Superior temporal gyrus (tissue), 1 donor: ENCODE measurements around the gene GTSE1.

Source experiments
- DNase-seq: peaks from one replicate; pipeline ENCODE4 v3.0.0-alpha.2; 2016; ENCODE audit errors: extremely low spot score

Gene GTSE1

DNA sequence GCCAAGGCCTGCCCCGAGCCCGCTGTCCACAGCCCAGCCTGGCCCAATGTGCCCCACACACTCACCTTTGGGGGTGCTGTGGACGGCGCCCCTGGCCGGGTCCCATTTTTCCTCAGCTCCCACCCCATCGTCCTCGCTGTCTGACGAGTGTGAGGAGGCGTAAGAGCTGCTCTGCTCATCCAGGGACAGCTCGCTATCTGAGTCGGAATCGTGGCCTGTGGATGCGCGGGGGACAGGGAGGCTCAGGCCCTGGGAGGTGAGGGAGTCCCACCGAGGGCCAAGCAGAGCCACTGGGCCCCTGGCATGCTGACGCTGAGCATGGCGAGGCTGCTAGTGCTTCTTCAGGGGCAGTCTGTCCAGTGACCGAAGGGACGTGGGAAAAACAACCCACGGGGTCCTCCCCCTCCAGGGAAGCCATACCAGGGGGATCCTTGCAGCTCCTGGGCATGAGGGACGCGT lies 68.5 kb downstream of the GTSE1 start:
- DNase-seq: no peak

DNA sequence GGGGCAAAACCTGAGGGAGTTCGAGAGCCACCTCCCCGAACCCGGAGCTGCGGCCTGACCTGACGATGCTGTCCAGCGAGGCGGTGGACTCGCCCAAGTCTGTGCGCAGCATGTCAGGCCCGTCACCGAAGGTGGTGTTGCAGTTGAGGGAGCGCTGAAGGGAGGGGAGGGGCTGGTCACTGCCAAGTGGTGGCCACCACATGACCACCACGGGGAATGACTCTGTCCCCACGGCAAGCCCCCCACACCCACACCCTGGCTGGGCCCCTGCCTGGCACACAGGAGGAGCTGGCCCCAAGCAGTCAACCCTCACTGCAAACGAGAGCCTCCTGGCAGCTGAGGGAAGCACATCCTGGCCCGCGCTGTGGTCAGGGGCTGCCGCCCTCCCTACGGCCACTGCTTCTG lies 69.7 kb downstream of the GTSE1 start:
- DNase-seq: no peak

DNA sequence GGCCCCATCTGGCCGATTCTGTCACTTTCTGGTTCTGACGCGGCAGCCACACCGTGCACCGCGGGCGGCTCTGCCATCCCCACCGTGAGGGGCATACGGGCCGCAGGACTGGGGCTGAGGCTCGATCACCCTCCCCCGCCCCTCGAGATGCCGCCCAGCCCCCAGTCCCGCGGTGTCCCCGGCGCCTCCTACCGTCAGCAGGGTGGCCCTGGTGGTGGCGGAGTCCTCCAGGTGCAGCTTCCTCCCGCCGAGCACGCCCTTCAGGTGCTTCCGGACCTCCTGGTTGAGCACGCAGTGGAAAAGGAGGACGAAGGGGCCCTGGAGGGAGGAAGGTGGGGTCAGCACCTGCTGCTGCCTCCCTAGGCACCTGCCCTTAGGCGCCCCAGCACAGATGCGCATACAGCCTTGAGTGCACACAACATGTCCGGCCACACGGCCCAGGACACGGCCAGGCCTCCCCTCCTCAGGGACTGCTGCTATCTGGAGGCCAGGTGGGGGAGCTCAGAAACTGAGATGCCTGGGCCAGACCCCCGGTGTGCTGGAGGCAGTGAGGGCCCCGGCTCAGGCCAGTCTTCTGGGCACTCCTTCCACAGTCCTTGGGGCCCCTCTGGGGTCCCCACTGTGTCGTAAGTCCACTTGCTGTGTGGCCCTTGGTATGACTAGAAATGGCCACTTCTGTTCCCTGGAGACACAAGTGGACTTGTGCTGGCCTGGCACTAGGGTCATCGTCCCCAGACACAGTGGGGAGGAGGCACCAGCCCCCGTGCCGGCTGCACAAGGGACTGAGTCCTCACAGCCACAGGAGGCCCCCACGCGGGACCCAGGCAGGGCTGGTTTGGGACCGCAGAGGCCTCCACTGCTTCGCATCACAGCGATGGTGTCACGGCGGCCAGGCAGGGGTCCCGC lies 70.4 kb downstream of the GTSE1 start:
- DNase-seq: no peak

DNA sequence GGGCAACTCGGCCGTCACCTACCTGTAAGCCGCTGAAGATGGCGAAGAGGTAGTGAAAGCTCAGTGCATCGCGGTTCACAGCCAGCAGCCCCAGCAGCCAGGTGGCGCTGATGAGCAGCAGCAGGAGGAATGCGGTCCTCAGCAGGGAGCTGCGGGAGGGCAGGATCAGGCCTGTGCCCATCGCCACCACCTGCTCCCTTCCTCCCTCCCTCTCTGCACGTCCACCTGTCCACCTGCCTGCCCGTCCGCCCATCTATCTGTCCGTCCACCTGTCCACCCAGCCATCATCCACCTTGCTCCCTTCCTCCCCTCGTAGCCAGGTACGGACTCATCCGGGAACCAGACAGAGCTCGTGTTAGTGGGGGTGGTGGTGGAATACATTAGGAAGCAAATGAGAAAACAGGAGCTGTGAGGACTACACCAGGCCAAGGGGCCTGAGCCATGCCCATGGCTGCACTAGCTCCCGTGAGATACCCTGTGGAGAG lies 71.1 kb downstream of the GTSE1 start:
- DNase-seq: no peak

DNA sequence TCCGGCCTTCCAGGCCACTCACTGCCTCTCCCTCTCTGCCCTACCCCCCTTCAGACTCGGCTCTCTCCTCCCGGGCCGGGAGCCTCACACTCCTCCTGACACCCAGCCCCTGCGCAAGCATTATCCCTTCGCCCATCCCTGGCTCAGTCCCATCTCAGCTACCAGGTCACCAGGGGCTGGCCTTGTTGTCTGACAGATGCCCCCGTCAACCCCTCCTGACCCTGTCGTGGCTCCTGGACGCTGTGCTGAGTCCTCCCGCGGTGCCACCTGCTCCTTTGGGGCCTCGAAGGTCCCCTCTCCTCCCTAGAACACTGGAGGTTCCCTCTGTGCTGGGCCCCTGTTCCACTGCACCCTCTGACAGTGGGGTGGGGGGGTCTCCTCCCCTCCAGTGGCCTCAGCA lies 71.8 kb downstream of the GTSE1 start:
- no peak for DNase-seq

DNA sequence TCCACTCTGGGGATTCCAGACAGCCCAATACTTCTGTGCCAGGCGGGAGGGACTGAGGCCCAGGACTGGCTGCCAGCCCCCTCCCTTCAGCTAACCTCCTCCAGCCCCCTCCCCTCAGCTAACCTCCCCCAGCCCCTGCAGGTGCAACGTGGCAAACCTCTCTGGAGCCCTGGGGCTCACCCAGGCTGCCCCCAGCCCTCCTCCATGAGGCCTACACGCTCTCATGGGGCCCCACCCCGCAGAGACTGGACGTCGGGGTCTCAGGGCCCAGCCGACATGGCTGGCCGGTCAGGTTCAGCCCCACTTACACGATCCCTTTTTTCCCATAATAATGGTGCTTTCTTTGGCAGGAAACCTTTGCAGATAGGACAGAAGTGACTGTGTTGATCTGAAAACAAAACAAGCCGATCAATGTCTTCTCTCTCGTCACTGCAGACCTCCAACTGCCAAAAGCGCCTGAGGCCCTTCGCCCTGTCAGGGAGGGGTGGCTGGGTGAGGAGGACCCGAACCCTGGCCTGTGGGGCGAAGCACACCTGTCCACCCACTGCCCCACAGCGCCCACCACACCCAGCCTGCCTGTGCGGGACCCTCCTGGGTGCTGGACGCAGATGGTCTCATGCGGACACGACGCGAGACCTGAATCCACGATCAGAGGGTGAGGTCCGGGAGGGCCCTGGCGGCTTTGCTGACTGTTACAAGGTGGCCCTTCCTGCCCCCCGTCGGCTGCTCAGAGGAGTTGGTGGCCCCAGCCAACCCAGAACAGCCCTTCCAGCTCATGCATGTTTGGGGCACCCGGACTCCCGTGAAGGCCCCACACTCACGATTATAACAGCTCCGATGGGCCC lies 72.4 kb downstream of the GTSE1 start:
- DNase-seq: no peak

DNA sequence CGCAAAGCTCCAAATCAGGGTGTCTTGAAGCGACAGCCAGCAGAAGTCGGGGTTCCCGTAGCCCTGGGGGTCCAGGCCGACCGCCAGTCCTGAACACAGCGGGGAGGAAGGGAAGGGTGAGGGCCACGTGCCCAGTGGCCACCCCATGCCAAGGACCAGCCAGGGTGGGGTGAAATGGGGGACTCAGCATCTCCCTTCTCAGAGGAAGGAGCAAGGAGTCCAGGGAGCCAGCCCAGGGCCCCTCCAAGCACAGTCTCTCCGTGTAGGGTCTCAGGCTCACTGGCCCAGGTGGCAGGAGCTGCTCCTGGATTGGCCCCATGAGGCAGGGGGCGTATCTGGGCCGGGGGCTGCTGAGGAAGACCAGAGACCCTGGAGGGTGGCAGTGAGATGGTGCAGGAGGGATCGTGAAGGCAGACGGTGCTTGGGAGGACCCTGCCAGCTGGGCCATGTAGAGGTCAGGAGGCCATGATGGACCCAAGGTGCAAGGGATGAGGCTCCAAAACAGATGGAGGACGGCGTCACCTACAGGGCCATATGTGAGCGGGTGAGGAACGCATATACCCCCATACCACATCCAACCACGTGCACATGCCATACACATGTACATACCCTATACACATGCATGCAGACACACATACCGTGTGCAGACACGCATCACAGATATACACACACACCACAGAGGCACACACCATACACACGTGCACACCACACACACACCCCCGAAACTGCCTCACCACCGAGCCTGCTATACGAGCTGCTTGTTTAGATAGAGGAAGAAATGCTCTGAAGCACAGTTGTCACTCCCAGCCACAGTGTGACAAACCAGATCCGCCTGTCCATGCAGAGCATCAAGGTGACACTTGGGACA lies 73.3 kb downstream of the GTSE1 start:
- no peak for DNase-seq

DNA sequence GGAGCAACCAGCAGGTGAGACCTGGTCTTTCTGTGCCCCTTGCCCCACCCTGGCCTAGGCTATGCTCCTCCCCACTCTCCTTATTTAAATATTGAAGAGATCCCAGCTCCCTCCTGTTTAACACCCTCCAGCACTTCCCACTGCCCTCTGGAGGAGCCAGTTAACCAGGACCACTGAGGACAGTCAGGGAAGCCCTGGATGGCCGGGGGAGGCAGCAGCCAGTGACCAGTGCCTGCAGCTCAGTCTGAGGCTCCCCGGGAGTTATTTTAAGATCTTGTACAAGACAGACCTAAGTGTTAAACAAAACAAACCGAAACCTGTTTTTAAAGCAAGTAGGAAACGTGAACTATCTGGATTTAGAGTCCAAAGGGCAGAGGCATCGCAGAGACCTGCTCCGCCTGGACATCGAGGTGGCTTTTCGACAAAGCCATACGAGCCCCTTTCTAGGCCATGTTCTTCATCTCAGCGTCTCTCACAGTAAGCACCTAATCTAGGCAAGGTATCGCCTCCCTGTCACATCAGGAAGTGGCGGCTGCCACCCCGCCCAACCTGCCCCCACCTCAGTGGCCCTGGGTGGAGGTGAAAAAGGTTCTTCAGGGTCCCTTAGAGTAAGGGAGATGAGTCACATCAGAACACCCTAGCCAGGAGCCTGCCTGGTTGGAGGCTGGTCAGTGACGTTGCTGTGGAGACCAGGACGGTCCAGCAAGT lies 74.1 kb downstream of the GTSE1 start:
- DNase-seq: no peak

DNA sequence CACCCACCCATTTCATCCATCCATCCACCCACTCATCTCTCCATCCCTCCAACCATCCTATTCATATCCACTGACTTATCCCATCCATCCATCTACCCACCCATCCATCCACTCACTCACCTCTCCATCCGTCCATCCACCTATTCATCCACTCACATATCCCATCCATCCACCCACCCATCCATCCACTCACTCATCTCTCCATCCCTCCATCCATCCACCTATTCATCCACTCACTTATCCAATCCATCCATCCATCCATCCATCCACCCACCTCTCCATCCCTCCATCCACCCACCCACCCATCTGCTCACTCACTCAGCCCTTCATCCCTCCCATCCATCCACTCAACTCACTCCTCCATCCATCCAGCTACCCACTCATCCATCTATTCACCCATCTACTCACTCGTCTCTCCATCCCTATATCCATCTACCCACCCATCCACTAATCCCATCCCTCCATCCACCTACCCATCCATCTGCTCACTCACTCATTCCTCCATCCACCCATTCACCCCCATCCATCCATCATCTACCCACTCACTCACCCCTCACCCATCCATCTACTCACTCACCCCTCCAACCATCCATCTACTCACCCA lies 75.1 kb downstream of the GTSE1 start:
- no peak for DNase-seq

DNA sequence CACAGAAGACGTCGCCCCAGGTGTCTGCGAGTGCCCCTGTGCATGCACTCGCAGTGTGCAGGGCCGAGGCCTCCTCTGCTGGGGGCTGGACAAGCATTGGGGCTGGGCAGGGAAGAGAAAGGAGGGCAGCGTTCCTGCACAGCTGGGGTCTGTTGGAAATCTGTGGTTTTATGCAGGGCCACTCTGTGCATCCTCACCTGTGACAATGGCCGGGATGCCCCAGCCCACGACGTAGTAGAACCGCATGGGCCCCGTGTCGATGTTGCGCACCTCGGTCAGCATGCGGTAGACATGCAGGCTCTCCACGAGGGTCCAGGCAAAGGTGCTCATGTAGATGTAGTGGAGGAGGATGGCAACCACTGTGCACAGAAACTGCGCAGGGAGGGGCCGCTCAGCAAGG lies 76.0 kb downstream of the GTSE1 start:
- DNase-seq: no peak

DNA sequence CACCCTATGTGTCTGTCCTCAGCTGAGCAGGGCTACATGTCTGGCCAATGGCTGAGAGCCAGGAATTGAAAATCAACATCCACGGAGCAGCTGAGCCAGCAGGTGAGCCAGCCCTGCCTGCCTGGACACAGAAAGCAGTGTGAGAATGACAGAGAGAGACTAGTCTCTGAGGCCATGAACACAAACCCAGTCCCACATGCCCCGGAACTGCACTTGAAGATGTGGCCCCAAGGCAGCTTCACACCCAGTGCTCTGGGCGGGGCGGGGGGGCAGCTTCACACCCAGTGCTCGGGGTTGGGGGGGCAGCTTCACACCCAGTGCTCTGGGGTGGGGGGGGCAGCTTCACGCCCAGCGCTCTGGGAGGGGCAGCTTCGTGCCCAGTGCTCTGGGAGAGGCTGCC lies 76.5 kb downstream of the GTSE1 start:
- DNase-seq: no peak

DNA sequence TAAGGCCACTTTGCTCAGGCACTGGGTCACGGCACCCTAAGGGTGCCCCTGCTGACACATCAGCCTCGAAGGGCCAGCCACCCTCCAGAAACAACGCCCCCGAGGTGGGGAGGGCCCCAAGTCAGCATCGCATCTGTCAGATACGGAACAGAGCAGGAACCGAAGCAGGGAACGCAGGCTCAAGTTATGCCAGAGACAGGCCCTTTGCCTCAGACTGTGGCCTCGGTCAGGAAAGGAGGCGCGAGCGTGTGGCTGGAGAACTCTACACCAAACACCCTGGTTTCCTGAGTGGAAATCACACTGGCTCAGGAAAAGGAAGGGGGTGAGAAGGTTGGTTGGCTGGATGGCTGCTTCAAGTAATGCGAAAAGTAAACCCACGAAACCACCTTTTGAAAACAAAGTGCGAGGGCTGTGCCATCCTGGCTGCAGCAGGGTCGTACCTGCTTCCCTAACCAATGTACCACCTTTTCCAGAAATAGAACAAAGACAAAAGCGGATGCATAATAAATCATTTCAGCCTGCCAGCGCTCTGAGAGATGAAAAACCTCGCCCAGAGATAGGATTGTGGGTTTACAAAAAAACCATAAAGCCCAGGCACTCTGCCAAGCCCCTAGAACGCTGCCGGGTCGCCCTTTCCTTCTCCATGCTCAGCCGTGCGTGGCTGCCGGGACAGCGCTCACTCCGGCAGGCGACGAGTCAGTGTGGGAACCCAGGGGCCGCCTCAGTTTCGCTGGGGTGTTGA lies 77.4 kb downstream of the GTSE1 start:
- DNase-seq: no peak

DNA sequence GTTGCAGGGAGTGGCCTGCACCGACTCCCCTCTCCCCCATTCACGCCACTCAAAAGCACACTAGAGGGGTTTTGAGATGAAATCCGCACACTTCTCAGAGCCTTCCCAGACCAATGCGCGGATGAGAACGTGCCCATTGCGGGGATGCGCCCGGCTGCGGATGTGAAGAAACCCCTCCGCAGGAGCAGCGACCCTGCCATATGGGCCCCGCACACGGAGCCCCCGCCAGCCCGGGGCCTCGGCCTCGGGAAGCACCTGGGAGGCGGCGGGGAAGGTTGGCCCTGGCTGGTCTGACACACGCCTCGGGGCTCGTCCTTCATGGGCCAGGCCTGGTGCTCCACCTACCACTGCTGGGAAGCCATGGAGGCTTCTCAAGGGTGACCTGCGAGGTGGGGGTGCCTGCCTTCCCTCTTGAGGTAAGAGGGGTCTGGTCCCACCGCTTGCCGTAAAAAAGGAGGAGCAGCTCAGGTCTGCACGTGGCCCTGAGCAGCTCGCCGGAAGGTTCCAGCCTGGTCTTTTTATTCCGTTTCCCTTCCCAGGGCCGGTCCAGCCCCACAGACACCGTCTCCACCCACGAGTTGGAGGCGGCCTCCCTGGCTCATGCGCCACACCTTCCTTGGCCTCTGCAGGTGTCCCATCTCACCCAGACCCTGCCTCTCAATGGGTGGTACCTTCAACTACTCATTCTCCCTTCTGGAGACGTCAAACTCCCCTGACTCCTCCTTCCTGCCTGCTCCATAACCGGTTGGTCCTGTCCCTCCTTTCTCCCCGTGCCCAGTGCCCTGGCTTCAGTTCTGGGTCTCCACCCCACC lies 78.2 kb downstream of the GTSE1 start:
- no peak for DNase-seq

DNA sequence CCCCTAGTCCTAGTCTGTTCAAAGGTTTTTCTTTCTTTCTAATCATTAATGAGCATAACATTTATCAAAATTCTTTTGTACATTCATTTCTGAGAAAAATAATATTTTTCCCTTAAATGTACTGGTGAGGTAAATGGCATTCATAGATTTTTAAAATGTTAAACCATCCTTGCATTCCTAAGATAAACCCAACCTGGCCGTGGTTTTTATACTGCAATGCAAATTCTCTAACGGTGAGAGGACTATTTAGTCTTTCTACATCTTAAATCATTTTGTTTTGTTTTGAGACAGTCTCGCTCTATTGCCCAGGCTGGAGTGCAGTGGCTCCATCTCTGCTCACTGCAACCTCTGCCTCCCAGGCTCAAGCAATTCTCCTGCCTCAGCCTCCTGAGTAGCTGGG lies 79.4 kb downstream of the GTSE1 start:
- DNase-seq: no peak

DNA sequence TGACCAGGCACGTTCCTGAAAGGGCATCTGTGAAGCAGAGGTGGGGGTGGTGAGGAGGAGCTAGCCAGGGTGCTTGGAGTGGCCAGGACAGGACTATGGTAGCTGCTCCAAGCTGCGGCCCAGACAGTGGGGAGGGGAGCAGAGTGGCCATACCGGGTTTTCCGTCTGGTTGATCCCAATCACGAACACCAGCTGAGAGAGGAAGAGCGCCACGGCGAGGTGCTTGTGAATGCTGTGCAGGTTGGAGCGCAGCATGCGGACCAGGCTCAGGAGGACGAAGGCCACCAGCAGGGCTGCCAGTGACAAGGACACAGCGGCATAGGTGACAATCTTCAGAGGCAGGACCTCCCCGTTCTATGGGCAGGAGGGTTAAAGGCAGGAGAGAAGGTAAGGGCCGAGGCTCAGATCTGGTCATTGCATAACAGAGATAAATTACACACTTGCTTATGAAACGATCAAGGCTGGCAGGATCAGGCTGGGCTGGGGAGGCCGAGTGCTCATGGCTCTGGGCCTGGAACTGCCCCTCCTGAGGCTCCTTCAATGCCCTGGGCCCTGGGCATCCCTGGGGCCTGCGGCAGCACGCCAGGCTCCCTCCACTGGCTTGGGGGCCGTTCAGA lies 80.3 kb downstream of the GTSE1 start:
- DNase-seq: no peak

DNA sequence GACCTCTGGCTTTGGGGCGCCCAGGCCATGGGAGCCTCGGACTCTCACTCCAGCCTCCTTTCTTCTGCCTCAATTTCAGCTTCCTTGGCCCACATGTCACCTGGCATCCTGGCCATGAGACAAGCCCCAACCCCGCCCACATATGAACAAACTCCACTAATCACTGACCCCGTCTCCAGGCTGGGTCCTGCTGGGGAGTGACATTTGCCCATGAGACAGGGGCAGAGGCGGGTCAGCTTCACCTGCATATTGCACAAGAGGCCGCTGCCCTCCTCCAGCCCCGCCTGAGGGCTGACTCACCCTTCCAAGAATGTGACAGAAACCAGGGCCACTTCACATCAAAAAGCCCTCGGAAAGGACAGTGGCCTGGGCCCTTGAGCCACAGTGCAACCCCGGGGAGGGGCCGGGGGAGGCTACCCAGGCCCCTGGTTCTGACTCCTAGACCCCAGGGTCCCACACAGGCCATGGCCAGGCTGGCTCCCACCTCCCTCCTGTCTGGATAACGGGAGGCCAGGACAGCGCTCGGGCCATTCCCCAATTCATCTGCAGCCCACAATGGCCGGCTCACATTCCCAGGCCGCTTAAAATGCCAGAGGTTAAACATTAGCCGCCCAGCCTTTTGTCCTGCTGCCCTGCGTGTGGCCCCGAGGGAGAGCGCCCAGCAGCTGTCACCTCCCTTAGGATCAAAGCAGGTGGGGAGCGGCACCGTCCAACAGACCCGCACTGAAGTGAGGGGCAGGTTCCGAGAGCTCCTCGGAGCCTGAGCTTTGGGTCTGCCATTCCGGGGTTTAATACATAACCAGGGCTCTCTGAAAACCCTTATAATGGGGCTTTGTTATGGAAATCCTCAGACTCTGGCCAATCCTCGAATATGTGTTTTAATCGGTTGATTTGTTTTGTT lies 81.1 kb downstream of the GTSE1 start:
- no peak for DNase-seq

DNA sequence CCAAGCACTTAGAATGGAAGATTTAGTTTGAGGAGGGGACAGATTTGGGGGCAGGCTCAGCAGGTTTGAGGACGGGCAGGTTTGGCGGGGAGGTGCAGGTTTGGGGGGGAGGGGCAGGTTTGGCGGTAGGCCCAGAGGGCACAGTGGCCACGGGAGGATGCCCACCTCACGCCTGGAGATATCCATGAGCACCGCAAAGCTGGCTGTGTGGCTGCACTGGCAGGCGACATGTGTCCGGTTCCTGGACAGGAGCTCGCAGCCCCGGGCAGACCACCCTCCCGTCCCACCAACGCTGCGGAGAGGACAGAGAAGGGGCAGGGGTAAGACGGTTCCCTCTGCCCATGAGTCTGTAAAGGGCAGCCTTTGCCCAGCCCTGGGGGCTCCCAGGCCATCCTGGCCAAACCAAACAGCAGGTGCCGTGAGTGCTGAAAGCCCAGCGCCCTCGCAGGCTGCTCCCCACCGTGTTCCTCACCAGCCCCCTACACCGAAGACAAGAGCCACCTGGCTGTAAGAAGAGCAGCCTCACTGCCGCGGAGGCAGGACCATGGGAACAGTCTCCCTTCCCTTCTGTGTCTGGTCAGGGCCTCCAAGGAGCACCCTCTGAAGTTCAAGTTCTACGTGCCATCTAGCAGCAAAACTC lies 81.9 kb downstream of the GTSE1 start:
- DNase-seq: no peak
